Ovary (tissue), 9 donors: ENCODE measurements around the gene KYAT1. TPM values are rescaled to one million over a fixed set of nuclear protein-coding genes. Genes with fewer than 3 reads are reported as not detected.

Experiments
- DNase-seq, 5 donors: peaks; one replicate each; pipeline ENCODE4 v3.0.0-alpha.2; 2019 to 2020
- H3K27ac ChIP-seq, 2 donors: fragments of 200-600 bp; one replicate each; pipeline versions ENCODE4 v1.5.1 to v1.8.0; 2019 to 2022
- H3K27me3 ChIP-seq: fragments of 200-600 bp; one replicate; pipeline ENCODE4 v1.8.0; 2022
- H3K36me3 ChIP-seq: fragments of 200-600 bp; sonication (generic); one replicate; pipeline ENCODE4 v1.5.1; 2019
- H3K4me1 ChIP-seq: one replicate; pipeline ENCODE4 v1.8.1; 2013; ENCODE audit warnings: mild to moderate bottlenecking, moderate library complexity; ENCODE audit not compliant: insufficient read depth
- H3K4me3 ChIP-seq: fragments of 200-600 bp; sonication (generic); one replicate; pipeline ENCODE4 v1.5.1; 2017
- H3K9me3 ChIP-seq, 2 donors: fragments of 200-600 bp in 1 of 2; sonication (generic) in 1 of 2; one replicate each; pipeline versions ENCODE4 v1.5.1 to v1.8.1; 2013 to 2019; ENCODE audit warnings: mild to moderate bottlenecking in 1 of 2, moderate library complexity in 1 of 2
- CTCF ChIP-seq, 3 donors: fragments of 450-650 bp in 2 of 3; fragments of 200-600 bp in 1 of 3; IDR thresholded peaks; one replicate each; pipeline versions ENCODE4 v1.5.1 to v1.8.0; 2016 to 2022; ENCODE audit warnings: antibody characterized with exemption in 3 of 3, mild to moderate bottlenecking in 1 of 3
- EP300 ChIP-seq: sonication (generic); formaldehyde crosslinking; IDR thresholded peaks from one replicate; pipeline ENCODE4 v1.6.1; 2017; ENCODE audit warnings: antibody characterized with exemption
- POLR2A ChIP-seq: fragments of 450-650 bp; IDR thresholded peaks from one replicate; pipeline ENCODE4 v1.6.1; 2017; ENCODE audit warnings: antibody characterized with exemption, mild to moderate bottlenecking, moderate library complexity
- WGBS, 3 donors: extraction: QIAGEN DNeasy Blood & Tissue Kit in 1 of 3; methylation state at CpG; one replicate each; pipeline versions ENCODE4 v1.1.5 to v1.1.7; 2013 to 2017; 5-methylcytosine and 5-hydroxymethylcytosine counted together
- intact Hi-C, 4 donors: fragments of 100-400 bp; cut with DNase I; formaldehyde crosslinking; loops; one replicate each; pipeline versions ENCODE4 v1.11.0 to v1.15.1; 2022 to 2023
- polyA plus RNA-seq, 2 donors: library from polyadenylated mRNA; stranded (reverse); fragments of 200-250 nt in 1 of 2; fragments of 350-450 nt in 1 of 2; fragmentation: Illumina TruSeq in 1 of 2; extraction: RNeasy Lipid Tissue Mini Kit (QIAGEN cat#74804) in 1 of 2; gene quantifications; one replicate each; pipeline ENCODE4 v1.2.3, GENCODE V29; 2013 to 2014
- total RNA-seq, 7 donors: library from RNA; depleted of rRNA in 2 of 7; stranded (reverse); fragments of >200 nt in 2 of 7; fragmentation: NEBNext Ultra II Directional in 3 of 7; extraction: Animal tissue kit (Norgen Biotek cat#: 25700) in 3 of 7; gene quantifications; one replicate each; pipeline versions ENCODE4 v1.1.0 to v1.2.4, GENCODE V29; 2016 to 2023
- donor health status: DM: no; HTN: no; CAD: no; lungs with moderate emphysema.
- donor health status: DM: no; HTN: no; CAD: no.
- donor health status: Bipolar disorder and iron deficiency.
- donor health status: DM: yes; HTN: yes; CAD: no.
- donor health status: DM: no; HTN: no; CAD: no.
- donor health status: DM: yes; HTN: yes; CAD: no.

The KYAT1 gene
- total and polyA plus RNA-seq, 9 donors: 4.2 to 10.2 (median 5.8) TPM

DNA sequence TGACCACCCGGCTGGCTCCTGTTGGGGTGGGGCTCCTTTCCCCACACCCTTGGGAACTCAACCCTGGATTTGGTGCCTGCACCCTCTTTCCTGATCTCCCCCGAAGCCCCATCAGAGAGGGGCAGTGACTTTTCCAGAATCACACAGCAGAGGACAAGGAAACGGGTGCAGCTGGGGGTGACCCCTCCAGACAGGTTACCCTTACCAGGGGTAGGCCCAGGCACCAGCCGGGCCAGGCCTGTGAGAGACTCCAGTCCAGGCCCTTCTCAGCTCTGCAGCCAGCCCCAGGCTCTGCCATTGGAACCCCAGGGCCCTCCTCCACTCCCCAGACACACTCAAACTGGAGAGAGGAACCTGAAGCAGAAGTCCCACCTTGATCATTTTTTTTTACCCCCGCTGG is 20.1 kb upstream of the KYAT1 start:
- H3K36me3 ChIP-seq: no peaks in the 10 kb centered on the region
- H3K4me1 ChIP-seq: no peaks in the 10 kb centered on the region
- 87 to 92% (median 88%) methylated on average over 5 of the region's 5 CpGs for WGBS, 3 donors
- DNase-seq: no peak
- no peaks in the 10 kb centered on the region for H3K9me3 ChIP-seq
- TF ChIP-seq EP300: no peak
- no peak for TF ChIP-seq POLR2A
- no peak for TF ChIP-seq CTCF (IDR thresholded peaks at IDR 0.05)
- no peak overlapping the region for H3K4me3 ChIP-seq
- no peaks in the 10 kb centered on the region for H3K27me3 ChIP-seq
- no peak overlapping the region for H3K27ac ChIP-seq
- intact Hi-C loops: no loop called here

- H3K36me3 ChIP-seq: no peaks in the 10 kb centered on the region
- WGBS, 3 donors: 81 to 87% (median 83%) methylated on average over 7 of the region's 7 CpGs
Observed at GRCh38 chr9:128901379-128901778, 19.6 kb upstream of the KYAT1 start.

GRCh38 chr9:128899566-128900322 is 18.0 kb upstream of the KYAT1 start:
- Histone ChIP-seq H3K36me3 (no peaks in the 10 kb centered on the region), H3K9me3 (no peaks in the 10 kb centered on the region), H3K4me3 (no peak overlapping the region), H3K4me1 (no peaks in the 10 kb centered on the region), H3K27ac (no peak overlapping the region), H3K27me3 (no peaks in the 10 kb centered on the region)
- WGBS, 3 donors: 70 to 74% (median 70%) methylated on average over 8 of the region's 8 CpGs
- TF ChIP-seq EP300 (no peak), CTCF (IDR thresholded peaks at IDR 0.05) (no peak), POLR2A (no peak)
- DNase-seq: no peak
- intact Hi-C loops: no loop called here

More at GRCh38 chr9:128901379-128901778, 19.6 kb upstream of the KYAT1 start:
- H3K27me3 ChIP-seq: no peaks in the 10 kb centered on the region
- no peaks in the 10 kb centered on the region for H3K4me1 ChIP-seq
- H3K4me3 ChIP-seq: no peak overlapping the region
- H3K27ac ChIP-seq: no peak overlapping the region
- intact Hi-C loops: no loop called here
- H3K9me3 ChIP-seq: no peaks in the 10 kb centered on the region
- TF ChIP-seq EP300: no peak
- TF ChIP-seq POLR2A: no peak
- no peak for TF ChIP-seq CTCF (IDR thresholded peaks at IDR 0.05)
- no peak for DNase-seq

- intact Hi-C loops: no loop called here
- H3K36me3 ChIP-seq: no peaks in the 10 kb centered on the region
Observed at GRCh38 chr9:128898845-128899565, 17.3 kb upstream of the KYAT1 start.

More at GRCh38 chr9:128898845-128899565, 17.3 kb upstream of the KYAT1 start:
- Histone ChIP-seq H3K4me1 (no peaks in the 10 kb centered on the region), H3K27ac (no peak overlapping the region), H3K27me3 (no peaks in the 10 kb centered on the region), H3K9me3 (no peaks in the 10 kb centered on the region), H3K4me3 (no peak overlapping the region)
- TF ChIP-seq EP300: no peak
- no peak for TF ChIP-seq POLR2A
- TF ChIP-seq CTCF (IDR thresholded peaks at IDR 0.05): no peak
- WGBS, 3 donors: 86 to 88% (median 88%) methylated on average over 16 to 18 of the region's 18 CpGs
- no peak for DNase-seq
